HUES64 (cell line): Measurements from ENCODE around the gene PHOSPHO2.

Experiments used
- H3K27ac ChIP-seq: 2 replicates; pipeline ENCODE4 v1.7.0; 2013; ENCODE audit warnings: low read depth, low read length, inconsistent platforms
- H3K27me3 ChIP-seq: 2 replicates; pipeline ENCODE4 v1.6.1; 2013; ENCODE audit warnings: mild to moderate bottlenecking, low read length; ENCODE audit not compliant: insufficient read depth
- H3K36me3 ChIP-seq: 2 replicates; pipeline ENCODE4 v1.6.1; 2013; ENCODE audit warnings: mild to moderate bottlenecking, low read length; ENCODE audit not compliant: insufficient read depth
- H3K4me1 ChIP-seq: 2 replicates; pipeline ENCODE4 v1.6.1; 2013; ENCODE audit warnings: mild to moderate bottlenecking, low read length, moderate library complexity; ENCODE audit not compliant: insufficient read depth
- H3K4me3 ChIP-seq: 2 replicates; pipeline ENCODE4 v1.5.1; 2013; ENCODE audit warnings: mild to moderate bottlenecking, low read length, moderate library complexity
- H3K9ac ChIP-seq: 2 replicates; pipeline ENCODE4 v1.6.1; 2013; ENCODE audit warnings: mild to moderate bottlenecking, low read depth, low read length
- H3K9me3 ChIP-seq: 2 replicates; pipeline ENCODE4 v1.6.1; 2013; ENCODE audit warnings: low read depth, low read length; ENCODE audit not compliant: insufficient read depth
- WGBS: fragments of 150-250, 120-280 bp; methylation state at CpG from one replicate; pipeline ENCODE4 v1.1.7; 2013; ENCODE audit warnings: missing lambda C conversion rate; 5-methylcytosine and 5-hydroxymethylcytosine counted together

Gene PHOSPHO2

GRCh38 chr2:169664978-169665930, 29.0 kb upstream of the PHOSPHO2 start:
- no peaks in the 10 kb centered on the region for H3K9me3 ChIP-seq
- H3K36me3 ChIP-seq = no peaks in the 10 kb centered on the region
- no peak overlapping the region for H3K4me3 ChIP-seq
- no peak overlapping the region for H3K27ac ChIP-seq
- no peak overlapping the region for H3K9ac ChIP-seq
- 89% methylated on average over 1 of the region's 1 CpG for WGBS
- no peaks in the 10 kb centered on the region for H3K27me3 ChIP-seq
- H3K4me1 ChIP-seq = no peaks in the 10 kb centered on the region

- no peaks in the 10 kb centered on the region for H3K4me1 ChIP-seq
- no peaks in the 10 kb centered on the region for H3K36me3 ChIP-seq
- no peak overlapping the region for H3K9ac ChIP-seq
- H3K27me3 ChIP-seq = no peaks in the 10 kb centered on the region
- H3K27ac ChIP-seq = no peak overlapping the region
- no peaks in the 10 kb centered on the region for H3K9me3 ChIP-seq
- no peak overlapping the region for H3K4me3 ChIP-seq
- 43% methylated on average over 2 of the region's 2 CpGs for WGBS
Observed at GRCh38 chr2:169667583-169667982, 26.7 kb upstream of the PHOSPHO2 start.

GRCh38 chr2:169670215-169670651, 24.0 kb upstream of the PHOSPHO2 start:
- no peaks in the 10 kb centered on the region for H3K36me3 ChIP-seq
- H3K4me1 ChIP-seq = no peaks in the 10 kb centered on the region
- no peak overlapping the region for H3K4me3 ChIP-seq
- no peak overlapping the region for H3K27ac ChIP-seq
- no peak overlapping the region for H3K9ac ChIP-seq
- WGBS = 100% methylated on average over 2 of the region's 2 CpGs
- no peaks in the 10 kb centered on the region for H3K9me3 ChIP-seq
- no peaks in the 10 kb centered on the region for H3K27me3 ChIP-seq

- Histone ChIP-seq H3K4me1 (no peaks in the 10 kb centered on the region), H3K4me3 (no peak overlapping the region), H3K27me3 (no peaks in the 10 kb centered on the region), H3K27ac (no peak overlapping the region), H3K9me3 (no peaks in the 10 kb centered on the region), H3K9ac (no peak overlapping the region), H3K36me3 (no peaks in the 10 kb centered on the region)
- 92% methylated on average over 4 of the region's 4 CpGs for WGBS
Observed at GRCh38 chr2:169670937-169671336, 23.3 kb upstream of the PHOSPHO2 start.

GRCh38 chr2:169672406-169672805, 21.9 kb upstream of the PHOSPHO2 start:
- H3K36me3 ChIP-seq = no peaks in the 10 kb centered on the region
- no peaks in the 10 kb centered on the region for H3K9me3 ChIP-seq
- H3K4me3 ChIP-seq = no peak overlapping the region
- 95% methylated on average over 6 of the region's 6 CpGs for WGBS
- H3K4me1 ChIP-seq = peaks cover 6% of the 10 kb centered on the region
- H3K9ac ChIP-seq = no peak overlapping the region
- no peaks in the 10 kb centered on the region for H3K27me3 ChIP-seq
- no peak overlapping the region for H3K27ac ChIP-seq

- Histone ChIP-seq H3K9ac (no peak overlapping the region), H3K27ac (no peak overlapping the region), H3K4me3 (no peak overlapping the region), H3K36me3 (no peaks in the 10 kb centered on the region), H3K9me3 (no peaks in the 10 kb centered on the region), H3K4me1 (peaks cover 6% of the 10 kb centered on the region), H3K27me3 (no peaks in the 10 kb centered on the region)
- 94% methylated on average over 3 of the region's 3 CpGs for whole genome bisulfite sequencing
Observed at GRCh38 chr2:169673106-169673505, 21.2 kb upstream of the PHOSPHO2 start.

- peaks cover 6% of the 10 kb centered on the region for H3K4me1 ChIP-seq
- no peak overlapping the region for H3K9ac ChIP-seq
- H3K36me3 ChIP-seq = no peaks in the 10 kb centered on the region
- H3K27ac ChIP-seq = no peak overlapping the region
- no peaks in the 10 kb centered on the region for H3K9me3 ChIP-seq
- no peak overlapping the region for H3K4me3 ChIP-seq
- WGBS = 98% methylated on average over 2 of the region's 2 CpGs
- no peaks in the 10 kb centered on the region for H3K27me3 ChIP-seq
Observed at GRCh38 chr2:169673921-169674320, 20.3 kb upstream of the PHOSPHO2 start.

- H3K9ac ChIP-seq = no peak overlapping the region
- H3K9me3 ChIP-seq = no peaks in the 10 kb centered on the region
- no CpG with 5 or more reads among the region's 3 CpGs for whole genome bisulfite sequencing
- peaks cover 6% of the 10 kb centered on the region for H3K4me1 ChIP-seq
- H3K4me3 ChIP-seq = no peak overlapping the region
- no peaks in the 10 kb centered on the region for H3K27me3 ChIP-seq
- no peak overlapping the region for H3K27ac ChIP-seq
- H3K36me3 ChIP-seq = no peaks in the 10 kb centered on the region
Observed at GRCh38 chr2:169676357-169676756, 17.9 kb upstream of the PHOSPHO2 start.

- peaks cover 9% of the 10 kb centered on the region for H3K4me1 ChIP-seq
- H3K36me3 ChIP-seq = no peaks in the 10 kb centered on the region
- H3K27ac ChIP-seq = no peak overlapping the region
- WGBS = 85% methylated on average over 6 of the region's 6 CpGs
- H3K9me3 ChIP-seq = no peaks in the 10 kb centered on the region
- H3K9ac ChIP-seq = no peak overlapping the region
- H3K27me3 ChIP-seq = no peaks in the 10 kb centered on the region
- no peak overlapping the region for H3K4me3 ChIP-seq
Observed at GRCh38 chr2:169676850-169677249, 17.4 kb upstream of the PHOSPHO2 start.

GRCh38 chr2:169683054-169683424, 11.2 kb upstream of the PHOSPHO2 start:
- Histone ChIP-seq H3K9me3 (0 out of 2 replicates have a peak, but pooled peaks cover 4% of the 10 kb centered on the region), H3K9ac (no peak overlapping the region), H3K4me3 (no peak overlapping the region), H3K4me1 (peaks cover 14% of the 10 kb centered on the region; the same call in 1 of the 2 replicates), H3K27ac (no peak overlapping the region), H3K36me3 (no peaks in the 10 kb centered on the region), H3K27me3 (no peaks in the 10 kb centered on the region)
- 66% methylated on average over 3 of the region's 3 CpGs for WGBS

GRCh38 chr2:169683425-169684134, 10.7 kb upstream of the PHOSPHO2 start:
- H3K27ac ChIP-seq = no peak overlapping the region
- 77% methylated on average over 3 of the region's 3 CpGs for WGBS

More at GRCh38 chr2:169683425-169684134, 10.7 kb upstream of the PHOSPHO2 start:
- no peak overlapping the region for H3K9ac ChIP-seq
- H3K4me3 ChIP-seq = no peak overlapping the region
- H3K4me1 ChIP-seq = peaks cover 14% of the 10 kb centered on the region; the same call in 1 of the 2 replicates
- H3K9me3 ChIP-seq = 0 out of 2 replicates have a peak, but pooled peaks cover 4% of the 10 kb centered on the region
- no peaks in the 10 kb centered on the region for H3K27me3 ChIP-seq
- no peaks in the 10 kb centered on the region for H3K36me3 ChIP-seq
